Measurements from ENCODE around the gene KLRG1.

KLRG1 gene

GRCh38 chr12:8987685-8988084 is 1.7 kb upstream of the KLRG1 start:
- no peak for TF ChIP-seq POLR2A (IDR thresholded peaks at IDR 0.05; ENCODE audit: extremely low read depth, insufficient read length)
- TF ChIP-seq MAX (IDR thresholded peaks at IDR 0.05; ENCODE audit: low read depth, low read length), result no peak
- no peak for TF ChIP-seq CTCF (IDR thresholded peaks at IDR 0.05; ENCODE audit: low read depth, low read length)
- TF ChIP-seq MYC (IDR thresholded peaks at IDR 0.05; ENCODE audit: low read depth, low read length), result no peak
- H3K4me3 ChIP-seq (ENCODE audit: low read depth, low read length), result no peak overlapping the region
- no peak for DNase-seq (ENCODE audit: low read depth)

GRCh38 chr12:8991371-8992345 is 2.3 kb downstream of the KLRG1 start:
- DNase-seq (ENCODE audit: low read depth), result peak; percentile 9
- TF ChIP-seq CTCF (IDR thresholded peaks at IDR 0.05; ENCODE audit: low read depth, low read length) (no peak), MYC (IDR thresholded peaks at IDR 0.05; ENCODE audit: low read depth, low read length) (no peak), POLR2A (IDR thresholded peaks at IDR 0.05; ENCODE audit: extremely low read depth, insufficient read length) (no peak), MAX (IDR thresholded peaks at IDR 0.05; ENCODE audit: low read depth, low read length) (no peak)
- H3K4me3 ChIP-seq (ENCODE audit: low read depth, low read length), result no peak overlapping the region

GRCh38 chr12:8993827-8994226 is 4.5 kb downstream of the KLRG1 start:
- DNase-seq (ENCODE audit: low read depth), result no peak
- no peak overlapping the region for H3K4me3 ChIP-seq (ENCODE audit: low read depth, low read length)
- TF ChIP-seq MYC (IDR thresholded peaks at IDR 0.05; ENCODE audit: low read depth, low read length) (no peak), CTCF (IDR thresholded peaks at IDR 0.05; ENCODE audit: low read depth, low read length) (no peak), POLR2A (IDR thresholded peaks at IDR 0.05; ENCODE audit: extremely low read depth, insufficient read length) (no peak), MAX (IDR thresholded peaks at IDR 0.05; ENCODE audit: low read depth, low read length) (no peak)

- TF ChIP-seq CTCF (IDR thresholded peaks at IDR 0.05; ENCODE audit: low read depth, low read length) (no peak), POLR2A (IDR thresholded peaks at IDR 0.05; ENCODE audit: extremely low read depth, insufficient read length) (no peak), MAX (IDR thresholded peaks at IDR 0.05; ENCODE audit: low read depth, low read length) (no peak), MYC (IDR thresholded peaks at IDR 0.05; ENCODE audit: low read depth, low read length) (no peak)
- no peak for DNase-seq (ENCODE audit: low read depth)
- H3K4me3 ChIP-seq (ENCODE audit: low read depth, low read length), result no peak overlapping the region
Measured at GRCh38 chr12:8995021-8995775, 5.9 kb downstream of the KLRG1 start.

GRCh38 chr12:8996682-8997405 is 7.5 kb downstream of the KLRG1 start:
- H3K4me3 ChIP-seq (ENCODE audit: low read depth, low read length), result no peak overlapping the region
- TF ChIP-seq MYC (IDR thresholded peaks at IDR 0.05; ENCODE audit: low read depth, low read length) (no peak), POLR2A (IDR thresholded peaks at IDR 0.05; ENCODE audit: extremely low read depth, insufficient read length) (no peak), CTCF (IDR thresholded peaks at IDR 0.05; ENCODE audit: low read depth, low read length) (no peak), MAX (IDR thresholded peaks at IDR 0.05; ENCODE audit: low read depth, low read length) (no peak)
- peak; percentile 16 for DNase-seq (ENCODE audit: low read depth)

Data from NB4 (cell line).